Mammary epithelial cell (primary cell): Measurements from ENCODE around the gene BCAS2.

Source experiments
- CTCF ChIP-seq, 2 donors: IDR thresholded peaks in 1 of 2; conservative IDR thresholded peaks in 1 of 2; 2 replicates each; pipeline ENCODE4 v1.5.1; 2011 to 2012; ENCODE audit warnings: inconsistent platforms in 2 of 2, low read length in 2 of 2, mild to moderate bottlenecking in 2 of 2, control low read depth in 1 of 2, low read depth in 1 of 2; ENCODE audit not compliant: insufficient read depth in 1 of 2; ENCODE audit errors: extremely low read depth in 1 of 2
- EZH2 ChIP-seq: IDR thresholded peaks from 2 replicates; pipeline ENCODE4 v1.6.1; 2012; ENCODE audit warnings: low read length, inconsistent platforms, borderline replicate concordance

- TF ChIP-seq CTCF (conservative IDR thresholded peaks at IDR 0.05 in 1 of 2, IDR thresholded peaks at IDR 0.05 in 1 of 2; ENCODE audit: extremely low read depth in 1 of 2, insufficient read depth in 1 of 2, low read depth in 1 of 2, low read length in 2 of 2) (no peak), EZH2 (no peak)
Measured at GRCh38 chr1:114623364-114623763, 41.9 kb upstream of the BCAS2 start.
